Caki2 (cell line): Measurements from ENCODE around the gene CCDC73. TPM values are rescaled to one million over a fixed set of nuclear protein-coding genes. Genes with fewer than 3 reads are reported as not detected.
"Not testable (repeated sequence)": the region's sequence is repeated elsewhere in the genome, so short reads cannot be mapped to it uniquely, and the experiment has no call there.

Source experiments
- DNase-seq: peaks from one replicate; pipeline ENCODE4 v3.0.0-alpha.2; 2015; ENCODE audit warnings: low read depth
- in situ Hi-C: cut with HindIII; loops from 2 replicates; pipeline ENCODE4 v1.10.0; 2016; ENCODE audit warnings: low sequenced_read_pairs, low pct_unique_long_range_greater_than_20kb, mixed read lengths
- total RNA-seq: library from RNA; depleted of rRNA; stranded (reverse); fragments of >200 nt; shearing (Covaris generic); gene quantifications from 2 replicates; pipeline ENCODE4 v1.2.3, GENCODE V29; 2014; ENCODE audit warnings: low replicate concordance

CCDC73 gene
- total RNA-seq, 1 experiment from 2014 or later: not detected

DNA sequence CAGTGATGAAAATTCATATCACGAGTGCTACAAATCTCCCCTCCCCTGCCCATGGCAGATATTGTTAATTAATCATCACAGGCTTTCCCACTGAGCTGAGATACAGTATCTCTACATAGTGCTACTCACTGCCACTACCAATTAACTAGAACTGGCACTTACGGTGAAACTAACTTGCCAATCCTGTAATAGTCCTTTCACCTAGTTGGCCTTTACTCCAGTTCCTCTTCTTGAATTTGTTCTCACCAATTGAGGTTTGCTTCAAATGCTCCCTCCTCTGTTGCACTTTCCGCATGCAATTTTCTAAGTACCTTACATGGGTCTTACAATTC lies 23.4 kb upstream of the CCDC73 start:
- no peak for DNase-seq
- in situ Hi-C loops: no loop called here

DNA sequence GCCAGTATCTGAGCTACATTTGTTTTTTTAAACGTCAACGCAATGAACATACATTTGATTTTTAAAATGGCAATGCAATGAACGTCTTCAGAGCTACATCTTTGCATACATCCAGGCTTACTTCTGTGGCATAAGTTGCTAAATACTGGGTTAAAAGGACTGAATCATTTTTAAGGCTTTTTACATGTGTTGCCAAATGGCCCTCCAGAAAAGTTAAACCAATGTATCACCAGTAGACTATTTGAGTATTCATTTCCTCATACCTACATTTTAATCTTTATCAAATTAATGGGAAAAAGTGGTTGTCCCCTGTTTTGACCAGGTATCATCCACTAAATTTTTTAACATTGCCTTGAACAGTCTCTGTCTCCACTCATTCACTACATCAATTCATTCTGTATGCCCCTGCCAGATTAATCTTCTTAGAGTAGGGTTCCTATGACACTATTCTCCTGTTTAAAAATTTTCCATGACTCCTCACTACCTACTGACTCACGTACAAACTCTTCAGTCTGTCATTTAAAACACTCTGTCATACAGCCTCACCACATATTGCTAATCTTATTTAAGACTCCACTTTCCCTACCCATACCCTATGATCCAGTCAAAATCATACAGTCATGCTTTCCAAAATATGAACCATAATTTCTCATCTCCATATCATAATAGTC lies 22.9 kb upstream of the CCDC73 start:
- in situ Hi-C loops: no loop called here
- DNase-seq: no peak

DNA sequence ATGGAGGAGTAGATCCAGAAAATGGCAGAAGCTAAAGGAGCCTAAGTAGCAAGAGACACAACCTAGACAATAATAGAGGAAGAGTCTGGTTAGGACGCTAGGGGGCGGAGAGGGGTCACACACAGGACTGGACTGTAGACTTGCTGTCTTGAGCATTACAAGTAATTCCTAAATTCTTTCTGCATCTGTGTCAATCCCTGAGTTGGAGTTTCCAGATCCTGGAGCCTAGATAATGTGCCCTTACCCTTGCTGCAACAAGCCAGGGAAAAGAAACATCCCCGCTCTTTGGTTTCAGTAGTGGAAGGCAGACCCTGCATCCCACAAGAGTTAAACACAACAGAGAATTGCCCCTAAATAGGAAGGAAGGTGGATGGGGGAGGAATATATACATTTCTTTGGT lies 14.9 kb upstream of the CCDC73 start:
- peak; percentile 56 for DNase-seq
- in situ Hi-C loops: no loop called here

DNA sequence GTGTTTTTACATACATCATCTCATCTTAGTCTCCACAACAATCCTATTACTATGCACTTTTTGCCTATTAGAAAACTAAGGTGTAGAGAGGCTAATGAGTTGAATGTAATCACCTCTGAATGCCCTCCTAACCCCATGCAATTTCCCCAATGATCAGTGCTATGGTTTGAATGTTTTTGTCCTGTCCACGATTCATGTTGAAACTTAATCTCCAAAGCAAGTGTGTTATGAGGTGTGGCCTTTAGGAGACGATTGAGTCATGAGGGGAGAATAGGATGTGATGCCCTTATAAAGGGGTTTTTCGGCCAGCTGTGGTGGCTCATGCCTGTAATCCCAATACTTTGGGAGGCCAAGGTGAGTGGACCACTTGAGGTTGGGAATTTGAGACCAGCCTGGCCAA lies 2.0 kb upstream of the CCDC73 start:
- in situ Hi-C loops: no loop called here
- DNase-seq: no peak

DNA sequence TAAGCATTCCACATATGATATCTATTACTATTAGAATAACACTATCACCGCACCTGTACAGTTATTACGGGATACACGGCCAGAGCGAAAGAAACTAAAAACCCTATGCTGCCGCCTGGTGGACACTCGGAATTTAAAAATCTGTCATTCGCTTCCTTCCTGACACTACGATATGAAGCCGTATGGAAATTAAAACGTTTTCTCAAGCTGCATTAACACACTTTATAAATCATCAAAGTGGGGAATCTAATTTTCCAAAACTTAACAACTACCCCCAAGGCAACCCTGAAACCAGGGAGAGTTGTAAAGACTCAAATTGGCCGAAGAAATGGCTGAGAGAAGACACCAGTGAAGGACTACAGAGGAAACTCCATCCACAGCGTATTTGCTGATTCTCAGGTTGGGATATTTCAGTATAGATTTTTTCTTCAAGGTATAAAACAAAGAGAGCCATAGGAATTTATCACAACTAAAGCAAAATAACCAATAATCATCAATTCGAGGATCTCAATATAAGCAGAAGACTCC lies 1.4 kb downstream of the CCDC73 start:
- in situ Hi-C loops: no loop called here
- DNase-seq: peak; percentile 40

DNA sequence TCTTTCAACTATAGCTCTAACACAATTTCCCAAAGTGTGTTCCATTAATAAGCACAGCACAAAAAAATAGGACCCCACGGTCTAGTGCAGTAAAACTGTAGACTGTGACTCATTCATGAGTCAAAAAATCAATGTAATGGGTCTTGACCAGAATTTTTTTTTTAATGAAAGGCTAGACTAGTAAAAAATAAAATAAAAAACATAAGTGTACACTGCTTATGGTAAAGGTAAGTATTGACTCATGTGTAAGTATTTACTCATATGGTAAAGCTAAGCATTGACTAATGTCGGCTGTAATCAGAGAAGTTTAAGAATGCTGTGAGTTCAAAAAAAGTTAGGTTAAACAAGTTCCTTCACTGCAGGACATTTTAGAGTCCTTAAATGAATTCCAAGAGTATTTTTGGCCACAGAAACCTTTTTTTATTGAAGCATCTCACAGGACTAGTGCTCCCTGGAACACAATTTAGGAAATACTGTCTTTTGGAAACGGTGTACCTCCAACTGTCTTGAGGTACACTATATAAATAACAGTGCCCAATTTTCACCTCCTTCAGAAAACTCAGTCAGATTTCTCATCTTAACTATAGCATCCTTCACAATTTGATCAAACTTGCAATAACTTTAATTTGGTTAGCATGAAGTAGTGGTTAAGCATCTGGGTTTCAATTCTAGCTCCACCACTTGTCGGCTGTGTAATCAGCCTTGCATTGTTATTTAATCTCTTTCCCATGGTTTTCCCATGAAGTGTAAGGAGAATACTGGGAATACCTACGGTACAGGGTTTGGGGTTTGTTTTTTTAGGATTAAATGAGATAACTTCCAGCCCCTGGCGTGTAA lies 2.1 kb downstream of the CCDC73 start:
- no peak for DNase-seq
- in situ Hi-C loops: no loop called here

DNA sequence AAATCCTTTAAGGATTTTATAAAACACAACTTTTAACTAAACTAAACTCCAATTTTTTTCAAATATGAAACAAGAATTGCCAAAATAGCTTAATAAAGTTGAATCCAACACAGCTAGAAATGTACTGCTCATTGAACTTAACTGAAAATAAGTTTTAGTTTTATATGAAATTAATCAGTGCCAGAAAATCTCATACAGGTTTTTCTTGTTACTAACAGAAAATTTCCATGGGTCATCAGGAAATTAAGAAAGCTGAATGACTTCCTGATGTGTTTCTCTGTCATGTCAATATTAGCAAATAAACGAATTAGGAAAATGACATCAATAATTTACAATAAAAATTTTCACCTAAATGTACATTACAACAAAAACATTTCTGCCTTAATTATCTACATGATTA lies 3.5 kb downstream of the CCDC73 start:
- in situ Hi-C loops: no loop called here
- no peak for DNase-seq

DNA sequence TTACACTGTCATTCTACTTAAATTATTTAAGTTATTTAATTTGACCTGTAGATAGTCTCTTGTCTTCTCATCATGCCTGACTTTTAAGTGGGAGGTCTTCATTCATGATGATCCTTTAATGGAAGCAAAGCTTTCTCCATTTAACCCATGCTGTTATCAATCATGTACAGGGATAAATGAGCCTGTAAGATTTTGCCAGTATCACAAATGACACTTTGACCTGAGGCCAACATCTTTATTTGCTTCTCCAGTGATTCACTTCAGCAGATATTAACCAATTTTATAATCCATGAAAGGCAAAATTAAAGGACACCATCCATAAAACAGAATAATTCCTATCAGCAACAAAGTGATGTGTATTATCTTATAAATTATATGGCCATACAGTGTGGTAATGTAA lies 7.7 kb downstream of the CCDC73 start:
- no peak for DNase-seq
- in situ Hi-C loops: no loop called here

DNA sequence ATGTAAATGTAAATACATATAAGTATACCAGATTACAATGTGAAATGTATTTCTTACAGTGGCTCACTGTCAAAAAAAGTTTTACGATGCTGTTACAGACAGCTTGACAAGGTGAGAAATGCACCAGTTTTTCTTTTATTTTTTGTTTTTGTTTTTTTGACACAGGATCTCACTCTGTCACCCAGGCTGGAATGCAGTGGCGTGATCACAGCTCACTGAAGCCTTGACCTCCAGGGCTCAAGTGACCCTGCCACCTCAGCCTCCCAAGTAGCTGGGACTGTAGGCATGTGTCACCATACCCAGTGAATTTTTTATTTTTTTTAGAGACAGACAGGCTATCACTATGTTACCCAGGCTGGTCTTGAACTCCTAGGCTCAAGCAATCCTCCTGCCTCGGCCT lies 9.2 kb downstream of the CCDC73 start:
- in situ Hi-C loops: no loop called here
- DNase-seq: no peak

DNA sequence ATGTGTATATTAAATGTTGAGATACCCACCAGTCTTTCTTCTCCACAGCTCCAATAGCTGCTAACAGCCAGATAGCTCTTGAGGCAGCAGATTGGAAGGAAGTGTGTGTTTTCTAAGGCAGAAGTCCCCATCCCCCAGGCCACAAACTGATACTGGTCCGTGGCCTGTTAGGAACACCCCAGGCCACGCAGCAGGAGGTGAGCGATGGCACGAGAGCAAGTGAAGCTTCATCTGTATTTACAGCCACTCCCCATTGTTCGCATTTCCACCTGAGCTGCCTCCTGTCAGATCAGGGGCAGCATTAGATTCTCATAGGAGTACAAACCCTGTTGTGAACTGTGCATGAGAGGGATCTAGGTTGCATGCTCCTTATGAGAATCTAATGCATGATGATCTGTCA lies 12.7 kb downstream of the CCDC73 start:
- no peak for DNase-seq
- in situ Hi-C loops: no loop called here

DNA sequence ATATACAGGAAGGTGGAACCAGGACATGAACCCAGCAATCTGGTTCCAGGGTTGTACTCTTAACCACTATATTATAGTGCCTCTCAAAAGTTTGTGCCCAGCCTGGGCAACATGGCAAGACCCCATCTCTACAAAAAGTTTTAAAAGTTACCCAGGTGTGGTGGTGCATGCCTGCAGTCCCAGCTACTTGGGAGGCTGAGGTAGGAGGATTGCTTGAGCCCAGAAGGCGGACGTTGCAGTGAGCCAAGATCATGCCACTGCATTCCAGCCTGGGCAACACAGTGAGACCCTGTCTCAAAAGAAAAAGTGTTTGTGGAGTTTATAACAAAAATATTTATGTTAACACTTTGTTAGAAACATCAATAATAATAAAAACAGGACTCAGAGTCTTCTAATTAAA lies 13.6 kb downstream of the CCDC73 start:
- in situ Hi-C loops, DNase-seq: not testable (repeated sequence)

DNA sequence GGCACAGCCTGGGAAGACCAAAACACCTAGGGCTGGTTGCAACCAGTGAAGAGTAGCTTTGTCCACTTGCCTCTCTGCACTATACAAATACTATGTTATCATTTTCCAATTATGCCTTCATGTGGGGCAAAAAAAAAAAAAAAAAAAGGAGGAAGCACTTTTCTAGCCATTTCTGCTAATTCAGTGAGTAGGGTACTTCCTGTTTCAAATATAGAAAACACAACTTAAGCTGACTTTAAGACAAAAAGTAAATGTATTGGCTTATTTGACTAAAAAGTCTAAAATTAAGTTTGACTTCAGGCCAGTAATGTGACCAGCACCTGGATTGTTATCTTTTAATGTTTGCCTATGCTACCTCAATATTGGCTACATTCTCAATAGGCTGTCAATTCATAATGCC lies 15.3 kb downstream of the CCDC73 start:
- no peak for DNase-seq
- in situ Hi-C loops: no loop called here

DNA sequence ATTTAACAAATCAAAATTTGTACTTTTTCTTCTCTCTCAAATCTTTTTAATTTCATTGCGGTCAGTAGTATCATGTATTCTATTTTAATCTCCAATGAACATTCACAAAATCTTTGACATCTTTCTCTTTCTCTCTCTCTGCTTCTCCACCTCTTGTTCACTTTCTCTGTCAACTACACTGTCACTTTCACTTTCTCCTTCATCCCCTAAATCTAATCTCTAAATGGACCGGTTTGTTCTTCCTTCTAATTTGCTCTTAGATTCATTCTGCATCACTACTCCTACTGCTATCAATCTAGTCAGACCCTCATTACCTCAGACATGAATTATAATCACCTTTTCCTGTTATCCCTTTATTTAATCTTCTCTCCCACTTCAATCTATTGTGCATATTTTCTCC lies 18.6 kb downstream of the CCDC73 start:
- in situ Hi-C loops: no loop called here
- no peak for DNase-seq

DNA sequence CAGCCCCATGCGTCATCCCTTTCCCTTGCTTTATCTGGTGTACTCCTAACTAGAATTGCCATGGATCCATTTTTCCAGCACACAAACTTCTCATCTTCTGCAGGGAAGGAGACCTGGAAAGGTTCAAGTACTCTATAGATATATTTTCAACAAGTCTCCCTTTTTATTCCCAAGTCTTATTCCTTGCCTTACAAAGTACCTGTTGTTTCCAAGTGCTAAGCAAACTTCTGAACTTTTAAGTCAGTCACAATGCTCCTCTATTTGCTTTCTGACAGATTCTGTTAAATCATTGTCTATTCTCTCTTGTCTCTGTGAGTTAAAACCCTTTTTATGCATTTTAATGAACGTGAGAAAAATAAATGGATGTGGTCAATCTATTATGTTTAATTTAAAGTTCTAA lies 20.4 kb downstream of the CCDC73 start:
- in situ Hi-C loops: no loop called here
- no peak for DNase-seq

DNA sequence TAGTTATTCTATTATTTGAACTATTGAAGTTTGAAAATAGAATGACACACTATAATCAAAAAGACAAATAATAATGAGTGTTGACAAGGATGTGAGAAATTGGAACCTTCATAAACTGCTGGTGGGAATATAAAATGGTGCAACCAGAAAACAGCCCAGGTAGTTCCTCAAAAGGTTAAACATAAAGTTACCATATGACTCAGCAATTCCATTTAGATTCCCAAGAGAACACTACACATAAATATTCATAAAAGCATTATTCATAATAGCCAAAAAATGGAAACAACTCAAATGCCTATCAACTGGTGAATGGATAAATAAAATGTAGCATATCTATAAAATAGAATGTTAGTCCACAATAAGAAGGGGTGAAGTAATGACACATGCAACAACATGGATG lies 21.7 kb downstream of the CCDC73 start:
- in situ Hi-C loops: no loop called here
- no peak for DNase-seq

DNA sequence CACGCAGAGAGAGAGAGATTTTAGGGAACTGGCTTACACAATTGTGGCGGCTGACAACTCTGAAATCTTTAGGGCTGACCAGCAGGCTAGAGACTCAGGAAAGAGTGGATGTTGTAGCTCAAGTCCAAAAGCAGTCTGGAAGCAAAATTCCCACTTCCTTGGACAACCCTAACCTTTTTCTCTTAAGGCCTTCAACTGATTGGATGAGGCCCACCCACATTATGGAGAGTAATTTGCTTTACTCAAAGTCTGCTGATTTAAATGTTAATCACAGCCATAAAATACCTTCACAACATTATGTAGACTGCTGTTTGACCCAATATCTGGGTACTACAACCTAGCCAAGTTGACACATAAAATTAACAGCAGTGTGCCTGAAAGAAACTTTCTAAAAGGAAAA lies 32.7 kb downstream of the CCDC73 start:
- DNase-seq, in situ Hi-C loops: not testable (repeated sequence)

DNA sequence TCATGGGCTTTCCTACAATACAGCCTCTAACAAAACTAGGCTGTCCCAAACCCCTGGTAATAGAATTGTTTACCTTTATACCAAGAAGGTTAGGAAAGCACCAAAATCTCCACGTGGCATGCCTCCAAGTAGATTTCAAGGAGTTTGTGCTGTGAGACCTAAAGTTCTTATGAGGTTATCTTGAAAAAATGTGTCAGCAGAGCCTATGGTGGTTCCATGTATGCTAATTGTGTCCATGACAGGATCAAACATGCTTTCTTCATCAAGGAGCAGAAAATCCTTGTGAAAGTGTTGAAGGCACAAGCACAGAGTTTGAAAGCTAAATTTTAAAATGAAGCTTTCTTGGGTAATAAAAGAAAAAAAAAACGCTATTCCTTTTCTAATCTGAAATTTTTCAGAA lies 36.2 kb downstream of the CCDC73 start:
- in situ Hi-C loops: no loop called here
- DNase-seq: no peak

DNA sequence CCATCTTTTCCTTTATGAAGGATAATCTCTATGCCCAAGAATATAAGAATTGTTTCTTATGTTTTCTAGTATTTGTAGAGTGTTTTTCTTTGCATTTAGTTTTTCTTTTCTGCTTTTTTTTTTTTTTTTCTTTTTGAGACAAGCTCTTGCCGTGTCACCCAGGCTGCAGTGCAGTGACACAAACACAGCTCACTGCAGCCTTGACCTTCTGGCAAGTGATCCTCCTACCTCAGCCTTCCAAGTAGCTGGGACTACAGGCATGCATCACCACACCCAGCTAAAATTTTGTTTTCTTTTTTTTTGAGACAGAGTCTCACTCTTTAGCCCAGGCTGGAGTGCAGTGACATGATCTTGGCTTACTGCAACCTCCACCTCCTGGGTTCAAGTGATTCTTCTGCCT lies 41.3 kb downstream of the CCDC73 start:
- DNase-seq, in situ Hi-C loops: not testable (repeated sequence)

DNA sequence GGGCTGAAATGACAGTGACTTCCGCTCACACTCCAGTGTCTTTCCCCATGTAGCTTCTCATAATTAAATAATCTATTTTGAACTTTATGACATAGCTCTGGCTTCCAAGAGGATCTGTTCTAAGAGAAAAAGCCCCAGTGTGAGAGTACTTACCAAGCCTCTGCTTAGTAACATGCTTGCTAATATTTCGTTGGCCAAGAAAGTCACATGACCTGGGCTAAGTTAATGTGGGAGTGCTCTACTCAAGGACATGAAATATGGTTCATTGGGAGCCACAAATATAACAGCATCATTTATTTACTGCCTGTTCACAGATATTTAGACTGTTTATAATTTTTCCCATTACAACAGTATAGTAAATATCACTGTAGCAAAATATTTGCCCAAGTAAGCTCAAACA lies 42.5 kb downstream of the CCDC73 start:
- in situ Hi-C loops: no loop called here
- DNase-seq: no peak

DNA sequence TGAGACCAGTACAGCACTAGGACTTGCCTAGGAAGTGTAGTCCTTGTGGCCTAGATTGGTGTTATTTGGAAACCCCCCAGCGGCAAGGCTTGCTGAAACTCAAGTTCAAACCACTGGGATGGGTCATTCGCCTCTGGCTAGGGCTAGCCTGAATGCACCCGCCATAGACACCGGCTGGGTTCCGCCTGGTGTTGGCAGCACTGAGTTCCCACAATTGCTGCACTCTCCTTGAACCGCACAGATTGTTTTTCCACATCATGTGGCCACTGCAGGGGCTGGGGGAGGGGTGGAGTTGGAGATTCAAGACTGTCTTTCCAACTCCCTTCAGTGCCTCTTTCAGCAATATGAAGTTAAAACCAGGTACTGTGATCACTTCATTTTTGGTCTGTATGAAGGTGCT lies 43.1 kb downstream of the CCDC73 start:
- DNase-seq: no peak
- in situ Hi-C loops: no loop called here
